AG04450 (cell line): ENCODE data around the gene PCYT2. TPM values are rescaled to one million over a fixed set of nuclear protein-coding genes. Genes with fewer than 3 reads are reported as not detected.

Experiments
- CTCF ChIA-PET: fragments of 300-600, 350-600 bp; formaldehyde crosslinking; extraction: SDS; loops from one replicate; lab custom pipeline; 2022; ENCODE audit warnings: antibody characterized with exemption, inconsistent platforms; lab: Charles Lee
- POLR2A ChIA-PET: fragments of 350-600 bp; formaldehyde crosslinking; extraction: SDS; loops from one replicate; lab custom pipeline; 2021; ENCODE audit warnings: antibody characterized with exemption, inconsistent platforms; lab: Yijun Ruan, JAX
- DNase-seq: peaks from one replicate; pipeline ENCODE4 v3.0.0-alpha.2; 2011; ENCODE audit warnings: low read depth, low spot score
- H3K27ac ChIP-seq: one replicate; pipeline ENCODE4 v1.5.1; 2012; ENCODE audit warnings: low read depth, low read length, control low read depth
- H3K27me3 ChIP-seq: one replicate; pipeline ENCODE4 v1.6.0; 2012; ENCODE audit warnings: low read length; ENCODE audit not compliant: control insufficient read depth, insufficient read depth
- H3K4me3 ChIP-seq: 2 replicates; pipeline ENCODE4 v1.5.1; 2011; ENCODE audit warnings: mild to moderate bottlenecking, low read depth, low read length, control low read depth
- H3K9me3 ChIP-seq: 2 replicates; pipeline ENCODE4 v1.5.1; 2012; ENCODE audit warnings: low read length; ENCODE audit not compliant: control insufficient read depth, insufficient read depth
- CTCF ChIP-seq: IDR thresholded peaks from 2 replicates; pipeline ENCODE4 v1.5.1; 2011; ENCODE audit warnings: low read depth, low read length, control low read depth, inconsistent platforms
- polyA plus RNA-seq: library from polyadenylated mRNA; depleted of rRNA; stranded (reverse); fragments of >200 nt; gene quantifications from 2 replicates; pipeline ENCODE4 v1.2.3, GENCODE V29; 2011

Gene PCYT2
- polyA plus RNA-seq, 1 experiment, result 25.2 TPM

GRCh38 chr17:81929253-81930141 is 18.3 kb upstream of the PCYT2 start:
- TF ChIP-seq CTCF, result no peak
- CTCF ChIA-PET, result no interaction called here
- POLR2A ChIA-PET, result interaction anchor here (1.2 to 1.3 kb wide), 2 partner anchors 64 to 74 kb away, joined by 3 to 4 read pairs; no protein-coding TSS in a partner anchor
- no peak overlapping the region for H3K4me3 ChIP-seq
- H3K27me3 ChIP-seq, result no peaks in the 10 kb centered on the region
- no peaks in the 10 kb centered on the region; the same call in 1 of the 2 replicates for H3K9me3 ChIP-seq
- DNase-seq, result no peak
- no peak overlapping the region for H3K27ac ChIP-seq

GRCh38 chr17:81928544-81929252 is 17.5 kb upstream of the PCYT2 start:
- Histone ChIP-seq H3K4me3 (peak overlapping the region; percentile 61), H3K27me3 (no peaks in the 10 kb centered on the region), H3K9me3 (no peaks in the 10 kb centered on the region), H3K27ac (no peak overlapping the region)
- no peak for TF ChIP-seq CTCF
- CTCF ChIA-PET, result interaction anchor here (0.6 kb wide), 1 partner anchor 92 kb away, joined by 4 read pairs; no protein-coding TSS in a partner anchor
- POLR2A ChIA-PET, result interaction anchor here (1.2 to 2.7 kb wide), 3 partner anchors 12 to 74 kb away, joined by 3 to 9 read pairs (median 4); partner anchors contain the start of gene PCYT2
- no peak for DNase-seq

DNA sequence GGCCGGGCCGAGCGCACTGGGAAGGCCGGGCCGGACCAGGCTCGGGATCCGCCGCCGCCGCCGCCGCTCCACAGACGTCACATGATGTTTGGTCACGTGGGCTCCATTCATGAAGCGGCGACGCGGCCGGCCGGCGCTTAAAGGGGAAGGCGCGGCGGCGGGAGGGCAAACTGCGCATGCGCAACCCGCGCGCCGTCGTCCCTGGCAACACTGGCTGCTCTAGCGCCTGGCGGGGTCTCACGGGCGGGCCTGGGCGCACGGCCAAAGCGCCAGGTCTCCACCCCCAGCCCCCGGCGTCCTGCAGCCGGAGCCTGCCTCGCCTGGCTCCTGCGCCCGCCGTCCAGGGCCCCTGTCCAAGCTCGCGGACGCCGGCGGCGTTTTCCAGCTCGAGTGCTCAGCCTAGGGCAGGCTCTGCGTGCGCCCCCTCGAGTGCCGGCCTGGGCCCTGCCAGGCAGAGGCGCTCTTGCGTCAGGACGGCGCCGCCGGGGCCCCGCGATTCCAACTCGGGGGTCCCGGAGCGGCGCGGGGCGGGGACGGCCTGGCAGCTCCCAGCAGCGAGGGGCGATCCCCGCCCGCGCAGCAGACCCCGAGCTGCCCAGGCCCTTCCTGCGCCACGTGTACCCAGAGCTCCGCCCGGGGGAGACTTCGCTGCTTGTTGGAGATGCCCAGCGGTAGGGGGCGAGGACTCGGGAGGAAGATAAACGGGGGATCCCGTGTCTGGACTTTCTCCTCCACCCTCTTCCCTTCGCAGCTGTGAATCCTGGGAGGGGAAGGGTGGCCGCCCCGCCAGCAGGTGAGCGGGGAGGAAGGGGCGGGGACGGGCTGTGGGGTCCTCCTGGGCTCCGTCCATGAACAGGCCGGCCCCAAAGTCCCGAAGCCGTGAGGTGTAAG is 16.7 kb upstream of the PCYT2 start, which contains the start of gene MAFG:
Gene MAFG, minus strand, starts transcription at position 83 of the 891 bp plus-strand sequence. CDS start 4,550 bp downstream, outside the sequence.
- ChIA-PET POLR2A (interaction anchor here (0.8 to 2.7 kb wide), 4 partner anchors 8 to 75 kb away, joined by 3 to 9 read pairs (median 4); partner anchors contain the start of gene PCYT2), CTCF (interaction anchor here (0.5 to 0.6 kb wide), 2 partner anchors 93 to 203 kb away, joined by 3 to 4 read pairs; no protein-coding TSS in a partner anchor)
- peak within 1 kb of the TSS; percentile 97 for H3K27ac ChIP-seq
- no peaks in the 10 kb centered on the region for H3K27me3 ChIP-seq
- DNase-seq, result peak; percentile 79
- no peaks in the 10 kb centered on the region for H3K9me3 ChIP-seq
- TF ChIP-seq CTCF, result peak; percentile 21
- peak within 1 kb of the TSS; percentile 77 for H3K4me3 ChIP-seq

- H3K9me3 ChIP-seq, result no peaks in the 10 kb centered on the region; the same call in 1 of the 2 replicates
- ChIA-PET CTCF (interaction anchor here (0.5 kb wide), 1 partner anchor 202 kb away, joined by 3 read pairs; no protein-coding TSS in a partner anchor), POLR2A (interaction anchor here (1.2 to 2.7 kb wide), 4 partner anchors 10 to 66 kb away, joined by 3 to 9 read pairs (median 5); partner anchors contain the start of genes P4HB and PCYT2)
- peak overlapping the region; percentile 77 for H3K4me3 ChIP-seq
- H3K27me3 ChIP-seq, result no peaks in the 10 kb centered on the region
- no peak for DNase-seq
- H3K27ac ChIP-seq, result peak overlapping the region; percentile 97
- no peak for TF ChIP-seq CTCF
These were observed 16.0 kb upstream of the PCYT2 start for GRCh38 chr17:81927152-81927652.
